Vagina (tissue), 2 donors: ENCODE data around the gene FABP7. TPM values are rescaled to one million over a fixed set of nuclear protein-coding genes. Genes with fewer than 3 reads are reported as not detected.

ENCODE experiments used
- DNase-seq, 2 donors: peaks; one replicate each; pipeline ENCODE4 v3.0.0-alpha.2; 2017; ENCODE audit errors: extremely low spot score in 2 of 2
- H3K27ac ChIP-seq: fragments of 200-600 bp; sonication (generic); one replicate; pipeline ENCODE4 v1.5.1; 2019
- H3K27me3 ChIP-seq: fragments of 200-600 bp; sonication (generic); one replicate; pipeline ENCODE4 v1.5.1; 2019
- H3K36me3 ChIP-seq, 2 donors: fragments of 200-600 bp; sonication (generic); one replicate each; pipeline ENCODE4 v1.5.1; 2017 to 2019
- H3K4me1 ChIP-seq: fragments of 200-600 bp; sonication (generic); one replicate; pipeline ENCODE4 v1.5.1; 2019
- H3K4me3 ChIP-seq, 2 donors: fragments of 200-600 bp; sonication (generic); 1 replicate in 1 of 2; 2 replicates in 1 of 2; pipeline ENCODE4 v1.5.1; 2016 to 2019
- H3K9me3 ChIP-seq: fragments of 200-600 bp; sonication (generic); one replicate; pipeline ENCODE4 v1.5.1; 2019
- POLR2A ChIP-seq, 2 donors: fragments of 450-650 bp; IDR thresholded peaks; one replicate each; pipeline ENCODE4 v1.6.1; 2017; ENCODE audit warnings: antibody characterized with exemption in 2 of 2, mild to moderate bottlenecking in 2 of 2, moderate library complexity in 2 of 2
- POLR2AphosphoS5 ChIP-seq, 2 donors: sonication (generic); formaldehyde crosslinking; IDR thresholded peaks; one replicate each; pipeline ENCODE4 v1.9.0; 2017; ENCODE audit warnings: antibody characterized with exemption in 2 of 2, mild to moderate bottlenecking in 2 of 2, low read depth in 1 of 2; ENCODE audit not compliant: insufficient read depth in 1 of 2
- intact Hi-C: fragments of 100-400 bp; cut with DNase I; formaldehyde crosslinking; loops from one replicate; pipeline ENCODE4 v1.15.1; 2023
- total RNA-seq: library from RNA; depleted of rRNA; stranded (reverse); fragments of >200 nt; gene quantifications from one replicate; pipeline ENCODE4 v1.2.3, GENCODE V29; 2016
- TF ChIP-seq, protein P1 (sequence below), 3 experiments: fragments of 450-650 bp in 2 of 3; fragments of 200-600 bp in 1 of 3; sonication (generic) in 1 of 3; IDR thresholded peaks; one replicate each; pipeline ENCODE4 v1.5.1; 2017 to 2019; ENCODE audit warnings: antibody characterized with exemption in 3 of 3, mild to moderate bottlenecking in 2 of 3, moderate library complexity in 2 of 3

The FABP7 gene
- total RNA-seq, 1 donor from 2014 or later: not detected

DNA sequence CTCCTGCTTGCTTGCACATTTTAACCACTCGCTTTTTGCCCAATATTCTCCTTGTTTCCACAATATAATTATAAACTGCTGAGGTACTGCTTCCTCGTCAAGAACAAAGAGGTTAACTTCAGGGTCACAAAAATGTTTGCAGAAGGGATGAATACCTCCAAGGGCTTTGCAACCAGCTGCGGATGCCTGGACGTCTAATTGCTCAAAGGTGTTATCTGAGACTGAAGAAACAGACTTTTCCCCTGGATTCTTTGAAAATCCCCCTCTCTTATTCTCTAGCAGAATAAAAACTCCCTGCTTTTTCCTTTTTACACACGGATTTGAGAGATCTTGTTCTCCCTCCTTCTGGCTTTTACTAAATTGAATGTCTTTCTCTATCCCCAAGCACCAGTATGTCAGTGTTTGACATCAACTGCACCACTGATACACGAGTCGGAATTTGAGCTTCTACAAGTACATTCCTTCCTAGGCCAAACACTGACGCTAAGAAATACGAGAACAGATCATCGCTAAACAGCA is 9.2 kb downstream of the FABP7 start:
- TF ChIP-seq POLR2AphosphoS5 (IDR thresholded peaks at IDR 0.05; ENCODE audit: insufficient read depth in 1 of 2, low read depth in 1 of 2) (peak in 1 of 2 donors; percentile 34), POLR2A (IDR thresholded peaks at IDR 0.05) (no peak)
- TF ChIP-seq, protein P1, sequence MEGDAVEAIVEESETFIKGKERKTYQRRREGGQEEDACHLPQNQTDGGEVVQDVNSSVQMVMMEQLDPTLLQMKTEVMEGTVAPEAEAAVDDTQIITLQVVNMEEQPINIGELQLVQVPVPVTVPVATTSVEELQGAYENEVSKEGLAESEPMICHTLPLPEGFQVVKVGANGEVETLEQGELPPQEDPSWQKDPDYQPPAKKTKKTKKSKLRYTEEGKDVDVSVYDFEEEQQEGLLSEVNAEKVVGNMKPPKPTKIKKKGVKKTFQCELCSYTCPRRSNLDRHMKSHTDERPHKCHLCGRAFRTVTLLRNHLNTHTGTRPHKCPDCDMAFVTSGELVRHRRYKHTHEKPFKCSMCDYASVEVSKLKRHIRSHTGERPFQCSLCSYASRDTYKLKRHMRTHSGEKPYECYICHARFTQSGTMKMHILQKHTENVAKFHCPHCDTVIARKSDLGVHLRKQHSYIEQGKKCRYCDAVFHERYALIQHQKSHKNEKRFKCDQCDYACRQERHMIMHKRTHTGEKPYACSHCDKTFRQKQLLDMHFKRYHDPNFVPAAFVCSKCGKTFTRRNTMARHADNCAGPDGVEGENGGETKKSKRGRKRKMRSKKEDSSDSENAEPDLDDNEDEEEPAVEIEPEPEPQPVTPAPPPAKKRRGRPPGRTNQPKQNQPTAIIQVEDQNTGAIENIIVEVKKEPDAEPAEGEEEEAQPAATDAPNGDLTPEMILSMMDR (IDR thresholded peaks at IDR 0.05): no peak
- Histone ChIP-seq H3K27ac (peak overlapping the region; percentile 96), H3K4me1 (peaks cover 39% of the 10 kb centered on the region), H3K36me3 (no peaks in the 10 kb centered on the region), H3K9me3 (no peaks in the 10 kb centered on the region), H3K27me3 (no peaks in the 10 kb centered on the region), H3K4me3 (peak overlapping the region; percentile 70 to 78)
- intact Hi-C loops: no loop called here
- DNase-seq: no peak

DNA sequence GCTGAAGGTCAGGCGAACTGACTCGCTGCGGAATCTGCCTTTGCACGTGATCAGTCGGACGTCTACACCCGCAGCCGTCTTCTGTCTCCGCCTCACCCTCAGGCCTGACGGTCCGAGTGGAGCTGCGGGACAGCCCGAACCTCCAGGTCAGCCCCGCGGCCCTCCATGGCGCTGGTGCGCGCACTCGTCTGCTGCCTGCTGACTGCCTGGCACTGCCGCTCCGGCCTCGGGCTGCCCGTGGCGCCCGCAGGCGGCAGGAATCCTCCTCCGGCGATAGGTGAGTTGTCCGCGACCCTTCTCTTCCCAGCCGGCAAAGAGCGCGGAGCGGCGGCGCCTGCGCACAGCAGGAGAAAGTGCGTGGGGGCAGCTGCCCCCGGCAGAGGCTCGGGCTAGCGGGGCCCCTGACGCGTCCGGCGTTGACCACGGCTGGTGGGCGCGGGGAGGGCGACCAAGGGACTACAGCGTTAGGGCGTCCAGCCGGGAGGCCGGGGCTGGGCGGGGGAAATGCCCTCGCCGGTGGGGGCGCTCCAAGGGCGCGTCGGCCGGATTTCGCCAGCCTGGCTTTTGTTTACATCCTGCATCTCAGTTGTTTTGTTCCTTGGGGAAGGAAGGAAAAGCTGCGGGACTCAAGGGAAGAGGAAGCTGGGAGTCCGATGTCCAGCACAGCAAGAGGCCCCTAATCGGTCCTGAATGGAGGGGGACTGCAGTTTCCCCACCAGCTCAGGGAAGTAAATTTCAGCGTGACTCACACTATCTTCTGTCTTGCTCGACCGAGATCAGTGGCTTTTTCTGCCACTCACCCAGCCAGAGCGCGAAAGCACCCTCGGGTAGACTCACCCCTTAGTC is 9.9 kb downstream of the FABP7 start, which contains the start of gene SMPDL3A:
TSS of gene SMPDL3A (plus strand) at position 77 of the 846 bp plus-strand sequence. CDS start at position 166, 89 bp downstream.
- intact Hi-C loops: no loop called here
- H3K9me3 ChIP-seq: no peaks in the 10 kb centered on the region
- H3K27me3 ChIP-seq: no peaks in the 10 kb centered on the region
- H3K4me3 ChIP-seq: peak within 1 kb of the TSS; percentile 70 to 78
- no peak for DNase-seq
- TF ChIP-seq POLR2AphosphoS5 (IDR thresholded peaks at IDR 0.05; ENCODE audit: insufficient read depth in 1 of 2, low read depth in 1 of 2) (peak; percentile 0 to 92), POLR2A (IDR thresholded peaks at IDR 0.05) (peak in 1 of 2 donors; percentile 47)
- TF ChIP-seq, protein P1 (IDR thresholded peaks at IDR 0.05): peak in 1 of 3 experiments; percentile 68
- H3K36me3 ChIP-seq: no peaks in the 10 kb centered on the region
- peaks cover 42% of the 10 kb centered on the region for H3K4me1 ChIP-seq
- H3K27ac ChIP-seq: peak within 1 kb of the TSS; percentile 96

DNA sequence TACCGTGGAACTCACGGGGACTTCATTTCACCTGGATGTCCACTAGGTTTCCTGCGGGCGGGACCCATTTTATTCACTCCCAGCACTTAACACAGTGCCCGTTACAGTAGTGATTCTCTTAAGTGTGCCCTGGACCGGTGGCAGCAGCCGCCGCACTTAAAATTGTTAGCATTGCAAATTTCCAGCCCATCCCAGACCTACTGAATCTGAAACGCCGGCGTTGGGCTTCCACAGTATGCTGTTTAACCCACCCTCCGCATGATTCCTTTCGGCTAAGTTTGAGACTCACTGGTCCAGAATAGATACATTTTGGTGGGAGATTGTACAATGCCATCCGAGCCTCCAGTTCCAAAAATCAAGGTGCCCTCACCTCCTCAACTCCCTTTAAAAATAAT is 10.5 kb downstream of the FABP7 start:
- DNase-seq: no peak
- H3K4me3 ChIP-seq: peak overlapping the region; percentile 70 to 78
- no peak for TF ChIP-seq POLR2A (IDR thresholded peaks at IDR 0.05)
- no peak for TF ChIP-seq POLR2AphosphoS5 (IDR thresholded peaks at IDR 0.05; ENCODE audit: insufficient read depth in 1 of 2, low read depth in 1 of 2)
- TF ChIP-seq, protein P1 (IDR thresholded peaks at IDR 0.05): no peak
- H3K4me1 ChIP-seq: peaks cover 47% of the 10 kb centered on the region
- H3K27ac ChIP-seq: peak overlapping the region; percentile 96
- H3K27me3 ChIP-seq: no peaks in the 10 kb centered on the region
- H3K9me3 ChIP-seq: no peaks in the 10 kb centered on the region
- no peaks in the 10 kb centered on the region for H3K36me3 ChIP-seq
- intact Hi-C loops: no loop called here

DNA sequence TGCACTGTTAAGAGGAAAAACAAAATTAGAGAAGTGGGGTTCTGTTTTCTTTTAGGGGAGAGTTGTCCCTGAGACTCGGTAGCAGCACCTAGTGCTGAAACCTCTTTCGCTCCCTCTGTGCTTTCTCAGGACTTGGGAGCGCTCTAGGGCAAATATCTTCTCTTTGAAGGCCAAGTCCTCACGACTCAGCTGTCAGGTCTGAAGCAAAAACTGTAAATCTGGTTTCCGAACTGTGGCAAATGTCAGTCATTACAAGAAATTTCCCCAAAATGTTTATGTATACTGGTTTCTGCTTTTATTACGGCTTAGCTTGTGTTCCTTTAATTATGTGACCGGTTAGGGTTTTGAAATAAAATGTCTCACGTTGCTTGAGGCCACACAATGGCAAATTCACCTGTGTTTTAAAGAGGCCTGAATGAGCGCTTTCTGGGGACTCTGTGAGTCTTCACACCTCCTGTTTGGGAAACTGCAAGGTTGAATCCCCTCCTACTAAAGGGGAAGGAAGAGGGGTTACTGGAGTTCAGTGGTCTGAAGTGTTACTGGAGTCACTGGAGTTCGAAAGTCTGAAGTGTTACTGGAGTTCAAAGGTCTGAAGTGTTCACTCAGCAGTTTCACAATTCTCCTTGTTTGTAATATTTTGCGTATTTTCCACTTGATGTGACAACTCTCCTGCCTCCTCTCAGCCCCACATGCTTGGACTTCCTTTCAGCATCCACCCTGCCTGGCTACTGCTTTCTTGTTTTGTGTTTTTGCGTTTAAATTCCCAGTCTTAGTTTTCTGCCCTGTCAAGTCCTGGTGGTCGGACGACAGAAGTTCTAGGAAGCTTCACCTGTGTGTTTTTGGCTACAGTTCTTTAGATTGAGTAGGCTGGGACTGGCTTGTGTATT is 11.2 kb downstream of the FABP7 start:
- TF ChIP-seq POLR2A (IDR thresholded peaks at IDR 0.05) (no peak), POLR2AphosphoS5 (IDR thresholded peaks at IDR 0.05; ENCODE audit: insufficient read depth in 1 of 2, low read depth in 1 of 2) (no peak)
- TF ChIP-seq, protein P1 (IDR thresholded peaks at IDR 0.05): no peak
- intact Hi-C loops: no loop called here
- Histone ChIP-seq H3K27me3 (no peaks in the 10 kb centered on the region), H3K9me3 (no peaks in the 10 kb centered on the region), H3K4me3 (peak overlapping the region; percentile 70 to 78), H3K27ac (peak overlapping the region; percentile 96), H3K36me3 (no peaks in the 10 kb centered on the region), H3K4me1 (peaks cover 54% of the 10 kb centered on the region)
- no peak for DNase-seq
